ENCODE data around the gene CRADD.

DNA sequence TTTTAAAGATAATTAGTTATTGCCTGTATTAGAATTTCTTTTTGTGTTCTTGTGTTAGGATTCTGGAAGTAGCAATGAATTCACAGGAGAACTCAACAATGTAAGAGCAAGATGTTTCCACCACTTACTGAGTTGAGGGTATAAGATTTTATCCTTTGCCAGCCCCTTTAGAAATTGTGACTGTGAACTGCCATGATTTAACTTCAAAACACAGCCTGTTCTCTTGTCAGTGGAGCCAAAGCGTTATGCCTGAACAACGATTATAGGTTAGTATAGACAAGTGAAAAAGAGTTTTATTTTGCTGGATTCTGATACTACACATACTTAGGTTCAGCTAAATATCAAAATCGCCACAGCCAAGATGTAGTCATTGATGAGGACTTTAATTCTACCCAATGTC is 101.6 kb downstream of the CRADD start:
- TF ChIP-seq, protein P1, sequence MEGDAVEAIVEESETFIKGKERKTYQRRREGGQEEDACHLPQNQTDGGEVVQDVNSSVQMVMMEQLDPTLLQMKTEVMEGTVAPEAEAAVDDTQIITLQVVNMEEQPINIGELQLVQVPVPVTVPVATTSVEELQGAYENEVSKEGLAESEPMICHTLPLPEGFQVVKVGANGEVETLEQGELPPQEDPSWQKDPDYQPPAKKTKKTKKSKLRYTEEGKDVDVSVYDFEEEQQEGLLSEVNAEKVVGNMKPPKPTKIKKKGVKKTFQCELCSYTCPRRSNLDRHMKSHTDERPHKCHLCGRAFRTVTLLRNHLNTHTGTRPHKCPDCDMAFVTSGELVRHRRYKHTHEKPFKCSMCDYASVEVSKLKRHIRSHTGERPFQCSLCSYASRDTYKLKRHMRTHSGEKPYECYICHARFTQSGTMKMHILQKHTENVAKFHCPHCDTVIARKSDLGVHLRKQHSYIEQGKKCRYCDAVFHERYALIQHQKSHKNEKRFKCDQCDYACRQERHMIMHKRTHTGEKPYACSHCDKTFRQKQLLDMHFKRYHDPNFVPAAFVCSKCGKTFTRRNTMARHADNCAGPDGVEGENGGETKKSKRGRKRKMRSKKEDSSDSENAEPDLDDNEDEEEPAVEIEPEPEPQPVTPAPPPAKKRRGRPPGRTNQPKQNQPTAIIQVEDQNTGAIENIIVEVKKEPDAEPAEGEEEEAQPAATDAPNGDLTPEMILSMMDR (IDR thresholded peaks at IDR 0.05 in 4 of 5, conservative IDR thresholded peaks at IDR 0.05 in 1 of 5) = no peak
- TF ChIP-seq POLR2A (IDR thresholded peaks at IDR 0.05) = no peak

All from gastrocnemius medialis (tissue), 4 donors.